HG03378 (cell line): ENCODE data around the gene PTPRE.

Source experiments
- ATAC-seq: cut with Tn5 transposase; IDR thresholded peaks from one replicate; pipeline ENCODE4 v1.9.1; 2021; ENCODE audit warnings: mild to moderate bottlenecking, moderate library complexity; ENCODE audit not compliant: unreplicated experiment

Gene PTPRE

GRCh38 chr10:127882391-127882790 lies 24.5 kb upstream of the PTPRE start:
- no peak for ATAC-seq

GRCh38 chr10:127882801-127883459 lies 24.0 kb upstream of the PTPRE start:
- no peak for ATAC-seq

DNA sequence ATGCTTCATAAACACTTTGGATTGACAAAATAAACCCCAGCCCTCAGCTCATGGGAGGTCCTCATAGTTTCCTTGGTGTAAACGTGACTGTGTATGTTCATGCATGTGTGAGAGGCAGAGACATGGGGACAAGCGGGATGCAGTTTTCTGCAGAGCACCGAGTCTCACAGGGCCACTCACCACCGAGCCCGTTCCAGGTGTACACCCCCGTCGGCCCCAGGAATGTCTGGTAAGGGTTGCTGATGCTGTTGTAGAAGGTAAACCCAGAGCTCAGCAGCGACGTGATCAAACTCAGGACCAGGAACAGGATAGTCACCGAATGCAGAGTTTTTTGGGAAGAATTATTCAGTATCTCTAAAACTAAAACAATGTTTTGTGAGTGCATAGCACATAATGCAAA lies 23.4 kb upstream of the PTPRE start:
- no peak for ATAC-seq

DNA sequence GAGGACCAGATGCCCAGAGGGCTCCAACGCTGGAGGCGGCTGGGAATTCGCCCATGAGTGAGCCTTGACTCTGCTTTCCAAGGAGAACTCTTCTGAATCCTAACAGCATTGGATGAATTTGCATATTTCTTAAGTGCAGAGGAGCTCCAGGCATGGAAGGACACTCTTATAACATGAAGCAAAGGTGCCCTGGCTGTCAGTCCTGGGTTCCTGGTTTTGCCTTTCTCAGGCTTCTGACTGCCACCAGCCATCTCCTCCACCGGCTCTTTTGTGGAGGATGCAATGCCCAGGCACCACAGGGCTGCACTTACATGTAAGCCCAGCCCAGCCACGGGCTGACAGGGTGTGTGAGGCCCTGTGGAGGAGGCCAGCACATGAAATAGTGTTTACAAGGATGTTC lies 22.4 kb upstream of the PTPRE start:
- ATAC-seq, result no peak

DNA sequence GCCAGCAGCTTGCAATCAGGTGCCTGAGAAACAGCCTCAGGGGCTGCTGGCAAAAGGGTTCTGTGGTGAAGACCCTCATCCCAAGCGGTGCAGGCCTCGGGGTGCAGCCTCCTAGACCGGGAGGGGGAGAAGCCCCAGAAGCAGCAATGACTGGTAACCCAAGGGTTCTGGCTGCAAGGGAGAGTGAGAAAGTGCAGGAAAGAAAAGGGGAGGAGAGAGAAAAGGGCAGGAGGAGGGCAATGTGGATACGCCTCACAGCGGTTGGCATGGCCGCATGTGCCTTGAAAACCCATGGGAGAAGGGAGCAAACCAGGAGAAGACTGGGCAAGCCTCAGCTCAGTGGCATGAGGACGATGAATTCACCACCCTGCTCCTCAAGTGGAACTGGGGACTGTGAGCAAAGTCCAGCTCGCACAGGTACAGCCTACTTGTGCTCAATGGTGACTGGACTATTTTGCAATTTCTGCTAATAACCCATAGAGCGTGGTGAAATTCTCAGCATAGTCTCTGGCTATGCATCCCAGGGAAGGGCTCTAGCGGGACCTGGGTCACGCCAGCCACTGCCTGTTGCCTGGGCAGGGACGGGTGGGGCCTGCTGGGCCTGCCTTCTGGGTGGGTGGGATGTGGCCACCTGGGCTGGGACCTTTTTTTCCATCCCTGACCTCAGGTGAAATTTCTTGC lies 20.4 kb upstream of the PTPRE start:
- no peak for ATAC-seq

DNA sequence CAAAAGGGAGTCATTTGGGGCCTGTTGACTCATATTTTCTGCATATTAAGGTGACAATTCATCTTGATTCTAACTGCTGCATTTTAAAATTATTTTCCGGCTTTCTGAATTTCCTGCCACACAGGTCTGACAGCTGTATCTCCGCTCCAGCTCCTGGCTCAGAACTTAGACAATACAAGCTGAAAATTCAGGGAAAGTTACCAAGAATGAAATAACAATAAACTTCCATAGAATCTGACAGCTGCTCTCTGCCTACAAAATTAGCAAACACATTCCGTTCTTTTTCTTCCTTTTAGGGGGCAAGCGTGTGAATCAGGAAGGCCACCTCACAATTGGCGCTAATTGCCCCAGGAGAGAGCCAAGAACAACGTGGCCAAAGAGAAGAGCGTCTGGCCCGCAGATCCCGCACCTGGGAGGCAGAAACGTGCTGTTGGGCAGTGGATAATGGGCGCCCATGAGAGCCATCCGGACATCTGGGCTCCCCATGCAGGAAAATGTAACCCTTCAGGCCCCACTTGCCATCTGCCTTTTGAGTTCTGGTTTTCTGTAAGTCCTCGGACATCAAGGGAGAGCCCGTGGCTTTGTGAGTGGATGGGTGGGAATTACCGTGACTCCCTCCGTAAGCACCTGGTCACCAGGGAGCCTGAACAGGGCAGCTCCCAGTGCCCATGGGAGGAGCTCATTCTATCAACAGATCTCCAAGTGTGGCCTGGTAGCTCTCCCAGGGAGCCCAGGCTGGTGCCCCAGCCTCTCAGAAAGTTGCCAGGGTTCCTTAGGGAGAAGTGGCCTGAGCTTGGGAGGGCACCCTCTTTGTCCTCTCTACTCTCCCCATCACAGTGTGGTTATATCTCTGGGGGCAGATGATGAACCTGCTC lies 19.1 kb upstream of the PTPRE start:
- no peak for ATAC-seq

GRCh38 chr10:127888521-127889312 lies 18.2 kb upstream of the PTPRE start:
- ATAC-seq, result no peak

GRCh38 chr10:127889605-127890195 lies 17.2 kb upstream of the PTPRE start:
- ATAC-seq, result no peak

DNA sequence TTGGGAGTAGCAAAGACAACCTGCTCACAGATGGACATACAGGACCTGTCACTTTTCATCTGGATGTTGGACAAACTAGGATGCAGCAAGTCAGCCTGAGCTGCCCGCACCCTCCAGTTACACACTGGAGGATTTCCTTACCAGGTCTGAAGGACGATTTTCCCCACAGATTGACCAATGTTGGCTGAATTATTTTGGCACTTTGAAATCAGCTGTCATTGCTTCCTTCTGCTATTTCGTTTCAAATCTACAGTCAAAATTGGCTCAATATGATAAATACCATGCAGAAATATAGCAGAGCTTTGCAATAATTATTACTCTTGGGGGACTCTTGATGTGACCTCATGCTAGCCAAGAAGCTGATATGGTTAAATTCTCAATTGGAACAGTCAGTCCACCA lies 16.7 kb upstream of the PTPRE start:
- no peak for ATAC-seq

GRCh38 chr10:127890832-127891334 lies 16.0 kb upstream of the PTPRE start:
- ATAC-seq, result no peak

- ATAC-seq, result no peak
Measured at GRCh38 chr10:127892743-127893142, 14.2 kb upstream of the PTPRE start, which contains the start of gene CLRN3. CLRN3 (minus strand) TSS chr10:127892941; CDS start chr10:127892784, 157 bp downstream.

GRCh38 chr10:127894146-127894545 lies 12.8 kb upstream of the PTPRE start:
- ATAC-seq, result no peak

- ATAC-seq, result no peak
Measured at GRCh38 chr10:127896590-127896989, 10.3 kb upstream of the PTPRE start.

DNA sequence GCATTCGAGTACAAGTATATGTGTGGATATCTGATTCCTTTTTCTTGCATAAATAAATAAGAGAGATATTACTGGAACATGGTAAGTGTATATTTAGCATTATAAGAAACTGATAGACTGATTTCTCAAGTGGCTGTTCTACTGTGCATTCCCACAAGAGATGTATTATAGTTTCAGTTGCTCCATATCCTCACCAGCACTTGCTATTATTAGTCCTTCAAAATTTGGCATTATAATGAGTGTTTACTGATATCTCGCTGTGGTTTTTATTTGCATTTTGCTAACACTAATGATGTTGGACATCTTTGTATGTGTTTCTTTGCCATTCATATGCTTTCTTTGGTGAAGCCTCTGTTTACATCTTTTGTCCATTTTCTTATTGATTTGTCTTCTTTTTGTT lies 9.7 kb upstream of the PTPRE start:
- no peak for ATAC-seq

GRCh38 chr10:127899766-127900387 lies 7.0 kb upstream of the PTPRE start:
- no peak for ATAC-seq

DNA sequence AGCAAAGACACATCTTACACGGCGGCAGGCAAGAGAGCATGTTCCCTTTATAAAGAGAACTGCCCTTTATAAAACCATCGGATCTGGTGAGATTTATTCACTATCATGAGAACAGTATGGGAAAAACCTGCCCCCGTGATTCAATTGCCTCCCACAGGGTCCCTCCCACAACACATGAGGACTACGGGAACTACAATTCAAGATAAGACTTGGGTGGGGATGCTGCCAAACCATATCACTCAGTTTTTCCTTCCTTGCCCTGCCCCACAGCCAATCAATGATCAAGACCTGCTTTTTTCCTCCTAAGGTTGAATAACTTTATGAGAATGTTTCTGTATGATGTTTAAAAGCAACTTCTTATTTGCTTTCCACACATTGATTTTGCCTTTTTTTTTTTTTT lies 3.1 kb upstream of the PTPRE start:
- no peak for ATAC-seq

DNA sequence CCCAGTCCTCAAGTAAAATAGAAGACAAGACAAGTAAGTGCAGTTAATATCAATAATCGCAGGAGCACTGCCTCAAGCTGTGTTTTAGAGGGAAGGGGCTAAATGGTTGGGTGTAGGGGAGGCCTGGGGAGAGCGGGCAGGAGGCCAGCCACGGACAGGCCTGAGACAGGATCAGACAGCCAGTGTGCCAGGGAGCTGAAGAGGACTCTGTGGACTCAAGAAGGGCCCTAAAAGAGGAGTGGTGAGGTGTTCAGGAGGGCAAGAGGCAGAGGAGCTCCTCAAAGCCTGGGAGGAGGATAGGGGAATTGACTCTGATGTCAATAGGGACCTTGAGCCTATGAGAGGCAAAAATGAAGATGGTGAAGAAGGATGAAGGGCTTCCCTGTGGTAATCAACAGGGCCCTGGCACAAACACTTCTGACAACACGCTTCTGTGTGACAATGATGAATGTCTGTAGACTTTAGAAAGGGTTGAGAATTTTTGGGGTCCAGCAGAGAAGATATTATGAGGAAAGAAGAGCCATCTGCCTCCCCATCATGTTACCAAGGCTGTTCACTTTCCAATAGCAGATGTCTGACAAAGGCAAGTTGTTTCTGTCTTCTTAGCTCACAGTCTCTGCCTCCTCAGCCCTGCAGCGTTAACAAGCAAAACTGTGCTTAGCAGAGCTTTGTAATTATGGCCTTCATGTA lies 2.4 kb upstream of the PTPRE start:
- ATAC-seq, result no peak

- no peak for ATAC-seq
Measured at GRCh38 chr10:127905001-127905847, 1.7 kb upstream of the PTPRE start.
